ENCODE measurements around the gene MALSU1. TPM values are rescaled to one million over a fixed set of nuclear protein-coding genes. Genes with fewer than 3 reads are reported as not detected.

Gene MALSU1
- polyA plus RNA-seq, 1 of the 3 experiments (the other 2 are of a cell fraction), result 102 TPM

- H2AFZ ChIP-seq (ENCODE audit: low read depth), result no peak overlapping the region
- peaks cover 0 to 5% of the 10 kb centered on the region in 2 experiments for H3K36me3 ChIP-seq (replicated peaks in 1 of 2; ENCODE audit: control insufficient read depth in 1 of 2, insufficient read depth in 2 of 2, low read length in 1 of 2)
- POLR2A ChIA-PET, result no interaction called here
- H3K4me3 ChIP-seq (ENCODE audit: low read depth in 2 of 2, low read length in 1 of 2), result no peak overlapping the region
- TF ChIP-seq MEF2A (IDR thresholded peaks at IDR 0.05; ENCODE audit: borderline replicate concordance, low read depth) (no peak), NRF1 (IDR thresholded peaks at IDR 0.05; ENCODE audit: low read depth, low read length) (no peak), POLR2AphosphoS5 (IDR thresholded peaks at IDR 0.05; ENCODE audit: low read depth, low read length) (no peak), CTCF (IDR thresholded peaks at IDR 0.05) (no peak), TEAD4 (IDR thresholded peaks at IDR 0.05; ENCODE audit: borderline replicate concordance, insufficient read depth) (no peak), GABPA (IDR thresholded peaks at IDR 0.05; ENCODE audit: low read depth) (no peak), RCOR1 (IDR thresholded peaks at IDR 0.05; ENCODE audit: low read length) (no peak), JUND (IDR thresholded peaks at IDR 0.05) (no peak), TCF12 (IDR thresholded peaks at IDR 0.05) (no peak), MAX (IDR thresholded peaks at IDR 0.05; ENCODE audit: low read depth) (no peak), ELF1 (IDR thresholded peaks at IDR 0.05) (no peak), SIN3A (IDR thresholded peaks at IDR 0.05; ENCODE audit: borderline replicate concordance, low read depth, low read length) (no peak), EP300 (IDR thresholded peaks at IDR 0.05; ENCODE audit: borderline replicate concordance in 1 of 2, low read depth in 1 of 2, low read length in 1 of 2) (no peak), NFIC (IDR thresholded peaks at IDR 0.05; ENCODE audit: borderline replicate concordance) (no peak), FOXJ3 (CRISPR knock-in tag; IDR thresholded peaks at IDR 0.05) (no peak), EZH2phosphoT487 (IDR thresholded peaks at IDR 0.05; ENCODE audit: borderline replicate concordance, low read depth) (no peak), SMC3 (IDR thresholded peaks at IDR 0.05; ENCODE audit: low read depth, low read length) (no peak), CHD2 (IDR thresholded peaks at IDR 0.05; ENCODE audit: low read length, partially characterized antibody) (no peak)
- TF ChIP-seq, protein P1, sequence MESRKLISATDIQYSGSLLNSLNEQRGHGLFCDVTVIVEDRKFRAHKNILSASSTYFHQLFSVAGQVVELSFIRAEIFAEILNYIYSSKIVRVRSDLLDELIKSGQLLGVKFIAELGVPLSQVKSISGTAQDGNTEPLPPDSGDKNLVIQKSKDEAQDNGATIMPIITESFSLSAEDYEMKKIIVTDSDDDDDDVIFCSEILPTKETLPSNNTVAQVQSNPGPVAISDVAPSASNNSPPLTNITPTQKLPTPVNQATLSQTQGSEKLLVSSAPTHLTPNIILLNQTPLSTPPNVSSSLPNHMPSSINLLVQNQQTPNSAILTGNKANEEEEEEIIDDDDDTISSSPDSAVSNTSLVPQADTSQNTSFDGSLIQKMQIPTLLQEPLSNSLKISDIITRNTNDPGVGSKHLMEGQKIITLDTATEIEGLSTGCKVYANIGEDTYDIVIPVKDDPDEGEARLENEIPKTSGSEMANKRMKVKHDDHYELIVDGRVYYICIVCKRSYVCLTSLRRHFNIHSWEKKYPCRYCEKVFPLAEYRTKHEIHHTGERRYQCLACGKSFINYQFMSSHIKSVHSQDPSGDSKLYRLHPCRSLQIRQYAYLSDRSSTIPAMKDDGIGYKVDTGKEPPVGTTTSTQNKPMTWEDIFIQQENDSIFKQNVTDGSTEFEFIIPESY (IDR thresholded peaks at IDR 0.05; ENCODE audit: borderline replicate concordance, low read depth), result no peak
- H3K9ac ChIP-seq, result no peak overlapping the region
- DNase-seq, result no peak
- no peaks in the 10 kb centered on the region for H3F3A ChIP-seq (replicated peaks; ENCODE audit: insufficient read depth)
- H3K79me2 ChIP-seq (ENCODE audit: insufficient read depth), result no peaks in the 10 kb centered on the region
- H3K4me2 ChIP-seq, result no peak overlapping the region
- no peaks in the 10 kb centered on the region for H3K9me2 ChIP-seq
- H3K27ac ChIP-seq (ENCODE audit: low read depth in 2 of 2, low read length in 1 of 2), result no peak overlapping the region
- H4K20me1 ChIP-seq (ENCODE audit: insufficient read depth), result no peaks in the 10 kb centered on the region
- 53% methylated on average over 7 of the region's 7 CpGs for WGBS (ENCODE audit: low lambda C conversion rate)
- CTCF ChIA-PET, result interaction anchor here (0.6 to 23.9 kb wide), 10 partner anchors 7 to 1466 kb away, joined by 3 to 359 read pairs (median 4); no protein-coding TSS in a partner anchor
- no peaks in the 10 kb centered on the region for H3K9me3 ChIP-seq
- H3K27me3 ChIP-seq (ENCODE audit: insufficient read depth), result no peaks in the 10 kb centered on the region
- H3K4me1 ChIP-seq (ENCODE audit: control insufficient read depth in 1 of 2, insufficient read depth in 2 of 2, low read depth in 1 of 2, low read length in 1 of 2), result no peaks in the 10 kb centered on the region
These were observed 45.0 kb upstream of the MALSU1 start for GRCh38 chr7:23254051-23254681.
